ENCODE measurements around the gene RAB11FIP4.

Gene RAB11FIP4

GRCh38 chr17:31394544-31394943 lies 3.1 kb downstream of the RAB11FIP4 start:
- Histone ChIP-seq H3K9me3 (ENCODE audit: control insufficient read depth, insufficient read depth, low read length) (no peaks in the 10 kb centered on the region), H3K27ac (ENCODE audit: low read depth, low read length) (no peak overlapping the region), H3K36me3 (ENCODE audit: control insufficient read depth, insufficient read depth, low read length) (no peaks in the 10 kb centered on the region), H3K4me3 (ENCODE audit: low read depth, low read length) (no peak overlapping the region), H3K9ac (ENCODE audit: low read depth, low read length) (no peak overlapping the region), H3K27me3 (ENCODE audit: control insufficient read depth, insufficient read depth, low read length) (peaks cover 28% of the 10 kb centered on the region), H3K4me1 (ENCODE audit: control insufficient read depth, insufficient read depth, low read length) (peaks cover 5% of the 10 kb centered on the region)

- no peaks in the 10 kb centered on the region for H3K36me3 ChIP-seq (ENCODE audit: control insufficient read depth, insufficient read depth, low read length)
- no peak overlapping the region for H3K9ac ChIP-seq (ENCODE audit: low read depth, low read length)
- H3K27me3 ChIP-seq (ENCODE audit: control insufficient read depth, insufficient read depth, low read length) = peaks cover 7% of the 10 kb centered on the region
- no peaks in the 10 kb centered on the region for H3K4me1 ChIP-seq (ENCODE audit: control insufficient read depth, insufficient read depth, low read length)
- H3K27ac ChIP-seq (ENCODE audit: low read depth, low read length) = no peak overlapping the region
- H3K4me3 ChIP-seq (ENCODE audit: low read depth, low read length) = no peak overlapping the region
- no peaks in the 10 kb centered on the region for H3K9me3 ChIP-seq (ENCODE audit: control insufficient read depth, insufficient read depth, low read length)
Observed at GRCh38 chr17:31397256-31397939, 5.9 kb downstream of the RAB11FIP4 start.

DNA sequence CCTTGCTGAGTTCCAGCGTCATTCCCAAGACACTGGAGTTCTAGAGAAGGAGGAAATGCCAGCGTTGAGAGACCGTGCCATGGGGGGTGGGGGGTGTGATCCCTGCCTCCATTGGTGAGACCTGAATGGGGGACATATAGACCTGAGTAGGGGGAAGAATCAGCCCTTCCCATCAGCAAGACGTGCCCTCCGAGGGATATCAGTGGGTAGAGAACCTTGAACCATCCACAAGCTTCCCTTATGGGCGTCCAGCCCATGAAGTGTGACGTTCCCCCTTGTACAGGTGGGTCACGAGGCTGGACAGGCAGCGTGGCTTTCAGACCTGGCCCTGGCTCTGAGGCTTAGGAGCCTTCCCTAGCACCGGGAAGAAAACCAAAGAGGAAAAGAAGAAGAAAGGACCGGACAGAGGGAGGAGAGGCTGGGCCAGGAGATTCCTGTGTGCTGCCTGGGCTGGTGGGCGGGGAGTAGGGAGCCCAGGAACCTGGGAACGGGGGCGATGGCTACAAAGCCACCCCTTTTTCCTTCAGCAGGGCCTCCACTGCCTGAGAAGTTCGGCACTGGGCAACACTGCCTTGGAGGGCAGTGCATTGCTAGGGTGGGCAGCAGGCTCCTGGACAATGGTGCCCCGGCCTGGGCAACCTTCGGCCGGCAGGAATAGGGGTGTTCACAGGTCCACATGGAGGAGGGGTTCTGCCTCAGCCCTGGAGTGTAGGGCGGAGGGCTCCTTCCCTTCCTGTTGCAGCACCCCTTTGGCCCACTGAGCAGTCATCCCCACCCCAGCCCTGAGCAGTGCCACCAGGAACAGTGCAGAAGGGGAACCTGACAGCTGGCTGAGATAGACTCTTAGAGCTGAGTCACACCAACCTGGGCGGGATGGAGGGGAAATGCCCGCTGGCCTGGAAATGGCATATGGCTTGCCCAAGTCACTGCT lies 7.2 kb downstream of the RAB11FIP4 start:
- Histone ChIP-seq H3K9ac (ENCODE audit: low read depth, low read length) (no peak overlapping the region), H3K4me3 (ENCODE audit: low read depth, low read length) (no peak overlapping the region), H3K4me1 (ENCODE audit: control insufficient read depth, insufficient read depth, low read length) (no peaks in the 10 kb centered on the region), H3K27ac (ENCODE audit: low read depth, low read length) (no peak overlapping the region), H3K9me3 (ENCODE audit: control insufficient read depth, insufficient read depth, low read length) (no peaks in the 10 kb centered on the region), H3K36me3 (ENCODE audit: control insufficient read depth, insufficient read depth, low read length) (no peaks in the 10 kb centered on the region), H3K27me3 (ENCODE audit: control insufficient read depth, insufficient read depth, low read length) (no peaks in the 10 kb centered on the region)

DNA sequence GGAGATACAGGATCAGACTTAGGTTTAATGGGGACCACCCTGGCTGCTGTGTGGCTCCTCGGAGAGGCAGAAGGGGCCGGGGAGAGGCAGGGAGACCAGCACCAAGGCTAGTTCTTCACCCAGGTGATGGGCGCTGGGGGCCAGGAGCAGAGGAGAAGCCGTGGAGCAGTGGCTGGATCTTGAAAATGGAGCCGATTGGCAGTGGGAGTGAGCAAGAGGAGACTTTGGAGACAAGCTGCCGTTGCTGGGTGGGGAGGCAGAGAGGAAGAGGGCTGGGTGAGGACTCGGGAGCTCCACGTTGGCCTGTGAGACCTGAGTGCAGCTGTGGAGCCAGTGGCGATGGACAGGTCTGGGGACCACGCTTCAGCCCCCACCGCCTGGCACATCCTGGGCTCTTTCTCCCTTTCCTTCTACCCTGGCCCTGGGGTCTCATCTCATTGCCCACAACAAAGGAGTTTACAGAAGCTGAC lies 9.0 kb downstream of the RAB11FIP4 start:
- no peak overlapping the region for H3K9ac ChIP-seq (ENCODE audit: low read depth, low read length)
- no peak overlapping the region for H3K4me3 ChIP-seq (ENCODE audit: low read depth, low read length)
- no peaks in the 10 kb centered on the region for H3K36me3 ChIP-seq (ENCODE audit: control insufficient read depth, insufficient read depth, low read length)
- no peak overlapping the region for H3K27ac ChIP-seq (ENCODE audit: low read depth, low read length)
- no peaks in the 10 kb centered on the region for H3K27me3 ChIP-seq (ENCODE audit: control insufficient read depth, insufficient read depth, low read length)
- no peaks in the 10 kb centered on the region for H3K9me3 ChIP-seq (ENCODE audit: control insufficient read depth, insufficient read depth, low read length)
- no peaks in the 10 kb centered on the region for H3K4me1 ChIP-seq (ENCODE audit: control insufficient read depth, insufficient read depth, low read length)

DNA sequence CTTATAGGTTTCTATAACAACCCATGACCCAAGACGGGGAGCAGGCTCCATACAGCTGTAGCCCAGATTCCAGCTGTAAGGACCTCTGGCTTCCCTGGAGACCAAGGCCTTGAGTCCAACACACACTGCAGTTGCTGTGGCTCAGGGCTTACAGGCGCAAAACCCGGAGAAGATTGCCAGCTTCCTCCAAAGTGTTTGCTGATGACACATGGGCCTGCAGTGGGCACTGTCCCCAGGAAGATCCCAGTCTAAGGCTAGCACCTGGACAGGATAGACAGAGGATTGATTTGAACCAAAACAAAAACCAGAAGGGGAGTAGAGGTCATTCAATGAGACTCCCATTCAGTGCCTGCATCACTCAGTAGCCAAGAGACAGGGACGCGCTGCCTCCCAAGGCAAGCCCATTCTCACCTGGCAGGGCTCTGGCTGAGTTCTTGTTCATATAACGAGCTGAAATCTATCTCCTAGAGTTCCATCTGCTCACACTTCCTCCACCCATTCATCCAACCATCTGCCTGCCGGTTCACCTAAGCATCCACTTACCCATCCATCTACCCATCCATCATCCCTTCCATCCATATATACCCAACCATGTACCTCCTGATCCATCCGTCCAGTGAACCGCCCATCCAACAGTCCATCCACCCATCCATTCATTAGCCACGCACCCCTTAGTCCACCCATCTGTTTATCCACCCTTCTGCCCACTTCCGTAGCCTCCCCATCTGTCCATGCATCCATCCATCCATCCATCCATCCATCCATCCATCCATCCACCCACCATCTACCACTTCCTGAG lies 10.2 kb downstream of the RAB11FIP4 start:
- no peaks in the 10 kb centered on the region for H3K9me3 ChIP-seq (ENCODE audit: control insufficient read depth, insufficient read depth, low read length)
- no peak overlapping the region for H3K9ac ChIP-seq (ENCODE audit: low read depth, low read length)
- H3K27me3 ChIP-seq (ENCODE audit: control insufficient read depth, insufficient read depth, low read length) = no peaks in the 10 kb centered on the region
- no peak overlapping the region for H3K4me3 ChIP-seq (ENCODE audit: low read depth, low read length)
- no peak overlapping the region for H3K27ac ChIP-seq (ENCODE audit: low read depth, low read length)
- H3K4me1 ChIP-seq (ENCODE audit: control insufficient read depth, insufficient read depth, low read length) = peaks cover 7% of the 10 kb centered on the region
- H3K36me3 ChIP-seq (ENCODE audit: control insufficient read depth, insufficient read depth, low read length) = no peaks in the 10 kb centered on the region

DNA sequence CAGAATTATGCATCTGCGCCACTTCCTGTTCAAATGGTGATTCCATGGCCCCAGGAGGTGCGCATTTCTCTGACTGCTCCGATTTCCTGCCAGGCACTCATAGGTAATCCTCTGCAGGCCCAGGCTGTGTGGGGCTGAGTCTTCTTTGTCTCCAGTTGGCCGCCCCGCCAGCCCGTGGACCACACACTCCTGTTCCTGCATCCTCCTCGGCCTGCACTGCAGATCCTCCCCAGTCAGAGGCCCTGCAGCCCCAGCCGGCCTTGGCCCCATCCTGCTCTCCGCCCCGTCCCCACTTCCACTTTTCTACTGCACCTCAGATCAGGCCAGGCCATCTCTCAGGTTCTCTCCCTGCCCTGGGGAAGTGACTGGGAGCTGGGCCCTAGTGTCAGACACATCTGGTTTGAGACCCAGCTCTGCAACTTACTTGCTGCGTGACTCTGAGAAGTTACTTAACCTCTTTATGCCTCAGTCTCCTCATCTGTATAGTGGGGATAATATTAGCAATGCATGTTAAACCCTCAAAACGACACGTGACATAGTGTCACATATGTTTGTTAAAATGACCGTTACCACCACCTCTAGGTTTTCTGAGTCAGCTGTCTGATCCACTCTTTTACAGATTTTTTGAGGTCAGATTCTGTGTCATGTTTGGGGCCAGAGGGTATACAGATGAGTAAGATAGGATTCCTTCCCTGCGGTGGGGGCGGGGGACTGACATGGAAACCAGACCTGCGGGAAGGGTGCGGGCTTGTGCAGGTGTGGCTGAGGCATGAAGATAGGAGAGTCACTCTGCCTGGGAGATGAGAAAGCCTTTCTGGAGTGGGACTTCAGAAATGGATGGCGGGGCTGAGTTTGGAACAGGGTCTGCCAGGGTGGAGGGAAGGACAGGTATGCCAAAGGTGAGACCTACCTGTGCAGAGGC lies 12.8 kb downstream of the RAB11FIP4 start:
- no peaks in the 10 kb centered on the region for H3K27me3 ChIP-seq (ENCODE audit: control insufficient read depth, insufficient read depth, low read length)
- no peak overlapping the region for H3K27ac ChIP-seq (ENCODE audit: low read depth, low read length)
- H3K4me3 ChIP-seq (ENCODE audit: low read depth, low read length) = no peak overlapping the region
- no peak overlapping the region for H3K9ac ChIP-seq (ENCODE audit: low read depth, low read length)
- H3K36me3 ChIP-seq (ENCODE audit: control insufficient read depth, insufficient read depth, low read length) = no peaks in the 10 kb centered on the region
- H3K4me1 ChIP-seq (ENCODE audit: control insufficient read depth, insufficient read depth, low read length) = peaks cover 7% of the 10 kb centered on the region
- H3K9me3 ChIP-seq (ENCODE audit: control insufficient read depth, insufficient read depth, low read length) = no peaks in the 10 kb centered on the region

DNA sequence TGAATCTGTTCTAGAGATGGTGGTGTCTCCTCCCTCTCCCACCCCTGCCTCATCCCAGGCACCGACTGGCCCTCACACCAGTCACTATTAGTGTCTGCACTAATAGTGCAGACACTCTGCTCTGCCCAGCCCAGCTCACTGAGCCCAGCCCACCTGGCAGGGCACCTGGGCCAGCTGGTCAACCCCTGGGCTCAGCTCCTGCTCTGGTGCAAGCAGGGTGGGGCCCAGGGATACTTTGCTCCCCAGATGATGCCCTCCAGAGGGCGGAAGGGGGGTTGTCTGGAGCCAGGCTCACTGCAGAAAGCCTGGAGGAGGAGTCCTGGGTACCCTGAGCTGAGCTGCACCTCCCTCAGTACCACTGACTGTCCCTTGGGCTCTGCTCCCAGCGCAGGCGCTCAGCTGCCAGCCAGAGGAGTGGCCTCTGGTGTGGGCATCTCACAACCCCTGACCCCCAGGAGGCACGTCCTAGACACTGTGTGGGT lies 14.5 kb downstream of the RAB11FIP4 start:
- Histone ChIP-seq H3K9me3 (ENCODE audit: control insufficient read depth, insufficient read depth, low read length) (no peaks in the 10 kb centered on the region), H3K36me3 (ENCODE audit: control insufficient read depth, insufficient read depth, low read length) (no peaks in the 10 kb centered on the region), H3K27me3 (ENCODE audit: control insufficient read depth, insufficient read depth, low read length) (no peaks in the 10 kb centered on the region), H3K27ac (ENCODE audit: low read depth, low read length) (no peak overlapping the region), H3K4me1 (ENCODE audit: control insufficient read depth, insufficient read depth, low read length) (peaks cover 7% of the 10 kb centered on the region), H3K9ac (ENCODE audit: low read depth, low read length) (no peak overlapping the region), H3K4me3 (ENCODE audit: low read depth, low read length) (no peak overlapping the region)

DNA sequence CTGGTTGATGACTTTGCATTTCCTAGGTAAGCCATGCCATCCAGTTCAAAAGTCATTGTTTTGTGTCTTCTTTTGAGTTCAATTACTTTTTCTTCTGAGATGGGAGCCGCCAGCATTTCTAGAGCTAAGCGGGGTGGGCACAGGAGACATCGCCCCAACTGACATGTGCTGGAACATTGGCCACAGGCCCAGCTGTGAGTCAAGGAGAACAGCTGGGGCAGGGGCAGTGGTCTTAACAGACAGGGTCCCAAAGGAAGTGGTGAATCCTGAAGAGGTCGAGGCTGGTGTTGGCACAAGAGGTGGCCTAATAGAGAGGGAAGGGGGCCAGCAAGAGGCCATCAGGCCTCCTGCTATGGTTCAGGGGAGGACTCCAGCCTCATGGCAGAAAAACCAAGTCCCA lies 17.1 kb downstream of the RAB11FIP4 start:
- Histone ChIP-seq H3K4me3 (ENCODE audit: low read depth, low read length) (no peak overlapping the region), H3K9me3 (ENCODE audit: control insufficient read depth, insufficient read depth, low read length) (no peaks in the 10 kb centered on the region), H3K9ac (ENCODE audit: low read depth, low read length) (no peak overlapping the region), H3K36me3 (ENCODE audit: control insufficient read depth, insufficient read depth, low read length) (no peaks in the 10 kb centered on the region), H3K27me3 (ENCODE audit: control insufficient read depth, insufficient read depth, low read length) (no peaks in the 10 kb centered on the region), H3K27ac (ENCODE audit: low read depth, low read length) (no peak overlapping the region), H3K4me1 (ENCODE audit: control insufficient read depth, insufficient read depth, low read length) (peaks cover 23% of the 10 kb centered on the region)

DNA sequence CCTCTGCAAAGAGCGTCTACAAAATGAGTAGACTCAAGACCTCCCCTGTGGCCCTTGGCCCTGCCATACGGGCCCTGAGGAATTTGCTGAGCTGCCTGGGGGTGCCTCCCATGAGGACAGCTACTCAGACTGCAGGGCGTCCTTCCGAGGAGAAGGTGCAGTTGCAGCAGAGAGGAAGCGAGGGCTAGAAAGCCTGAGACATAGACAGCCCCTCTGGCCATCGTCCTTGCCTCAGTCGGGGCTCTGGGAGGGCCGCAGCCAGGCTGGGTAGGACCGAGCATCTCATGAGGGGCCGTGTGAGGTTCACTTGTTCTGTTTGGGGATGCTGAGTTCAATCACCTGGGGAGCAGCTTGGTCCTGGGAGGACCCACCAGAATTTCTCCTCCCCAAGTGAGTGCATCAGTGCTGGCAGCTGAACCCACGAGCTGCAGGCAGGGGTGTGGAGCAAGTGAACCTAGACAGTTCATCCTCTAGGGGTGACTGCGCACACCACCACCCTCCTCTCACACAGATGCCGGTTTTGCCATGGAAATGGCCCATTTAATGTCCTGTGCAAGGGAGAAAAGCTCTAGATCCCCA lies 20.3 kb downstream of the RAB11FIP4 start:
- Histone ChIP-seq H3K27ac (ENCODE audit: low read depth, low read length) (no peak overlapping the region), H3K4me1 (ENCODE audit: control insufficient read depth, insufficient read depth, low read length) (peaks cover 31% of the 10 kb centered on the region), H3K9ac (ENCODE audit: low read depth, low read length) (no peak overlapping the region)

GRCh38 chr17:31412511-31412910 lies 21.0 kb downstream of the RAB11FIP4 start:
- no peaks in the 10 kb centered on the region for H3K27me3 ChIP-seq (ENCODE audit: control insufficient read depth, insufficient read depth, low read length)
- H3K4me3 ChIP-seq (ENCODE audit: low read depth, low read length) = no peak overlapping the region
- no peak overlapping the region for H3K27ac ChIP-seq (ENCODE audit: low read depth, low read length)
- no peaks in the 10 kb centered on the region for H3K9me3 ChIP-seq (ENCODE audit: control insufficient read depth, insufficient read depth, low read length)
- no peaks in the 10 kb centered on the region for H3K36me3 ChIP-seq (ENCODE audit: control insufficient read depth, insufficient read depth, low read length)
- no peak overlapping the region for H3K9ac ChIP-seq (ENCODE audit: low read depth, low read length)
- peaks cover 31% of the 10 kb centered on the region for H3K4me1 ChIP-seq (ENCODE audit: control insufficient read depth, insufficient read depth, low read length)

More for the DNA sequence above, 20.3 kb downstream of the RAB11FIP4 start:
- no peaks in the 10 kb centered on the region for H3K27me3 ChIP-seq (ENCODE audit: control insufficient read depth, insufficient read depth, low read length)
- H3K36me3 ChIP-seq (ENCODE audit: control insufficient read depth, insufficient read depth, low read length) = no peaks in the 10 kb centered on the region
- no peaks in the 10 kb centered on the region for H3K9me3 ChIP-seq (ENCODE audit: control insufficient read depth, insufficient read depth, low read length)
- H3K4me3 ChIP-seq (ENCODE audit: low read depth, low read length) = no peak overlapping the region

Measured in HUES48 (cell line).